GM21526 (cell line): ENCODE data around the gene IRF2BP2.

Experiments
- ATAC-seq: cut with Tn5 transposase; IDR thresholded peaks from one replicate; pipeline ENCODE4 v1.9.1; 2021; ENCODE audit warnings: moderate library complexity; ENCODE audit not compliant: unreplicated experiment, low FRiP score

The IRF2BP2 gene

GRCh38 chr1:234610061-234610665 is at the start of gene IRF2BP2:
Gene IRF2BP2, minus strand, starts transcription at chr1:234610178. Its CDS starts 684 bp downstream, at chr1:234609494.
- ATAC-seq, result peak; percentile 18

GRCh38 chr1:234659538-234659937 is 49.6 kb upstream of the IRF2BP2 start:
- ATAC-seq, result no peak

GRCh38 chr1:234658138-234658537 is 48.2 kb upstream of the IRF2BP2 start:
- no peak for ATAC-seq

GRCh38 chr1:234656944-234657654 is 47.1 kb upstream of the IRF2BP2 start:
- ATAC-seq, result no peak

GRCh38 chr1:234656070-234656895 is 46.3 kb upstream of the IRF2BP2 start:
- ATAC-seq, result no peak

GRCh38 chr1:234655328-234656069 is 45.5 kb upstream of the IRF2BP2 start:
- ATAC-seq, result no peak

- ATAC-seq, result no peak
These were observed 44.2 kb upstream of the IRF2BP2 start for GRCh38 chr1:234654002-234654733.

- no peak for ATAC-seq
These were observed 39.6 kb upstream of the IRF2BP2 start for GRCh38 chr1:234649432-234650081.

GRCh38 chr1:234647758-234648157 is 37.8 kb upstream of the IRF2BP2 start:
- no peak for ATAC-seq

- ATAC-seq, result no peak
These were observed 37.3 kb upstream of the IRF2BP2 start for GRCh38 chr1:234647245-234647644.

- ATAC-seq, result no peak
These were observed 36.0 kb upstream of the IRF2BP2 start for GRCh38 chr1:234645964-234646363.

GRCh38 chr1:234645474-234645953 is 35.5 kb upstream of the IRF2BP2 start:
- ATAC-seq, result no peak

GRCh38 chr1:234644928-234645327 is 35.0 kb upstream of the IRF2BP2 start:
- no peak for ATAC-seq

- ATAC-seq, result no peak
These were observed 33.8 kb upstream of the IRF2BP2 start for GRCh38 chr1:234643850-234644134.

GRCh38 chr1:234643111-234643849 is 33.3 kb upstream of the IRF2BP2 start:
- no peak for ATAC-seq

- no peak for ATAC-seq
These were observed 32.5 kb upstream of the IRF2BP2 start for GRCh38 chr1:234642428-234642827.

GRCh38 chr1:234639961-234640360 is 30.0 kb upstream of the IRF2BP2 start:
- ATAC-seq, result no peak

GRCh38 chr1:234638832-234639799 is 29.1 kb upstream of the IRF2BP2 start:
- ATAC-seq, result no peak
